ENCODE data around the gene MED4. TPM values are rescaled to one million over a fixed set of nuclear protein-coding genes. Genes with fewer than 3 reads are reported as not detected.

The MED4 gene
- total RNA-seq, 6 donors from 2014 or later, result 23.2 to 41.8 (median 35.5) TPM

DNA sequence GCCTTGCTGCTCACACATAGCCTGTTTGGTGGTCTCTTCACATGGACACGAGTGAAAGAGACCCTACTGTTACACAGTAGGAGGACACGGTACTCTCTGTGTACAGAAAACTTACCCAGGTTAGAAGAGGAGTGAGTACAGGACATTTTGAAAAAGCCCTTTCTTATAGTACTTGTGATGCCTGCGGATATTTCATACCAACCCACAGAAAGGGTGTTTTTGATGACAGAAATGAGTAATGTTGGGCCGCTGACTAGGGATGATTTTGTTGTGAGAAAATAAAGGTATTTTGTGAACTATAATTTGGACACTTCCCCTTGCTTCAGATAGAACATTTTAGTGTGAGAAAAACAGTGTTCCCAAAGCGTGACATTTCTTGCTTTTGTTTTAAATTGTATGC lies 39.2 kb downstream of the MED4 start:
- Histone ChIP-seq H3K4me3 (no peak overlapping the region), H3K27ac (peak overlapping the region in 1 of 4 donors; percentile 8), H3K36me3 (peaks cover 0 to 33% (median 14%) of the 10 kb centered on the region in 4 donors), H3K4me1 (no peaks in the 10 kb centered on the region), H3K27me3 (no peaks in the 10 kb centered on the region), H3K9me3 (no peaks in the 10 kb centered on the region)
- no peak for ATAC-seq (ENCODE audit: low FRiP score in 2 of 2)
- 78 to 86% methylated on average over 5 of the region's 5 CpGs for WGBS, 2 donors
- no peak for TF ChIP-seq POLR2A (IDR thresholded peaks at IDR 0.05)
- no peak for TF ChIP-seq POLR2AphosphoS5 (IDR thresholded peaks at IDR 0.05)
- TF ChIP-seq, protein P1, sequence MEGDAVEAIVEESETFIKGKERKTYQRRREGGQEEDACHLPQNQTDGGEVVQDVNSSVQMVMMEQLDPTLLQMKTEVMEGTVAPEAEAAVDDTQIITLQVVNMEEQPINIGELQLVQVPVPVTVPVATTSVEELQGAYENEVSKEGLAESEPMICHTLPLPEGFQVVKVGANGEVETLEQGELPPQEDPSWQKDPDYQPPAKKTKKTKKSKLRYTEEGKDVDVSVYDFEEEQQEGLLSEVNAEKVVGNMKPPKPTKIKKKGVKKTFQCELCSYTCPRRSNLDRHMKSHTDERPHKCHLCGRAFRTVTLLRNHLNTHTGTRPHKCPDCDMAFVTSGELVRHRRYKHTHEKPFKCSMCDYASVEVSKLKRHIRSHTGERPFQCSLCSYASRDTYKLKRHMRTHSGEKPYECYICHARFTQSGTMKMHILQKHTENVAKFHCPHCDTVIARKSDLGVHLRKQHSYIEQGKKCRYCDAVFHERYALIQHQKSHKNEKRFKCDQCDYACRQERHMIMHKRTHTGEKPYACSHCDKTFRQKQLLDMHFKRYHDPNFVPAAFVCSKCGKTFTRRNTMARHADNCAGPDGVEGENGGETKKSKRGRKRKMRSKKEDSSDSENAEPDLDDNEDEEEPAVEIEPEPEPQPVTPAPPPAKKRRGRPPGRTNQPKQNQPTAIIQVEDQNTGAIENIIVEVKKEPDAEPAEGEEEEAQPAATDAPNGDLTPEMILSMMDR (IDR thresholded peaks at IDR 0.05), result no peak
- TF ChIP-seq EP300 (IDR thresholded peaks at IDR 0.05), result no peak
- DNase-seq, result no peak

DNA sequence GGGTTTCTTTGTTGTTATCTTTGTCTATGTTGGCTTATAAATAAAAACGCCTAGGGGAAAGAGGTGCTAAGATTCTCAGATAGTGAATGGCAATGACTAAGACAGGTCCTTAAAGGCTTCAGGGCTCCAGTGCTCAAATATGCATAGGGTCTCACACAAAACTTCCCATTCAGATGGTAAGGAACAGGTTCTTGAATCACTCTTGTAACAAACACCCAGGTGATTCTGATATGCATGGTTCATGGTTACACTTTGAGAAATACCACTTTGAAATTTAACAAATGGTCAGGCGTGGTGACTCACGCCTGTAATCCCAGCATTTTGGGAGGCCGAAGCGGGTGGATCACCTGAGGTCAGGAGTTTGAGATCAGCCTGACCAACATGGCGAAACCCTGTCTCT lies 40.3 kb downstream of the MED4 start:
- Histone ChIP-seq H3K27me3 (no peaks in the 10 kb centered on the region), H3K36me3 (peaks cover 0 to 43% (median 16%) of the 10 kb centered on the region in 4 donors), H3K4me1 (no peaks in the 10 kb centered on the region), H3K4me3 (no peak overlapping the region), H3K27ac (peak overlapping the region in 1 of 4 donors; percentile 17), H3K9me3 (no peaks in the 10 kb centered on the region)
- TF ChIP-seq EP300 (IDR thresholded peaks at IDR 0.05) (no peak), POLR2A (IDR thresholded peaks at IDR 0.05) (no peak), POLR2AphosphoS5 (IDR thresholded peaks at IDR 0.05) (no peak)
- TF ChIP-seq, protein P1 (IDR thresholded peaks at IDR 0.05), result no peak
- no peak for ATAC-seq (ENCODE audit: low FRiP score in 2 of 2)
- 88 to 94% methylated on average over 6 of the region's 6 CpGs for WGBS, 2 donors
- no peak for DNase-seq

DNA sequence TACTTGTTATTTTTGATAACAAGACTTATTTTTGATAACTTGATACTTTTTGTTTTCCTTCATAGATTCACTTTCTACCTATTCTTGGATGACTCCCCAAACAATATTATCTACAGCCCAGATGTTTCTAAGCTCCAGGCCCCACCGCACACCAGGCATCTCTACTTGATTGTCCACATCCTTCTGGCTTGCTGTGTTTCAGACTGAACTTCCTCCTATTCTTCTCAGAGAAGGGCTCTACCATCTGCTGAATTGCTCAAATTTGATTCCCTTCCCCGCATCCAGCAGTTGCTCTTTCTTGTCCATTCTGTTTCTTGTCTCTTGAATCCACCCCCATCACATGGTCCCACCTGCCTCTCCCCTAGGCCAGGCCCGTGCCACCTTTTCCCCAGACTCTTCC lies 44.4 kb downstream of the MED4 start:
- H3K9me3 ChIP-seq, result no peaks in the 10 kb centered on the region
- no peaks in the 10 kb centered on the region for H3K4me1 ChIP-seq
- TF ChIP-seq, protein P1 (IDR thresholded peaks at IDR 0.05), result no peak
- TF ChIP-seq POLR2AphosphoS5 (IDR thresholded peaks at IDR 0.05) (no peak), POLR2A (IDR thresholded peaks at IDR 0.05) (no peak), EP300 (IDR thresholded peaks at IDR 0.05) (no peak)
- no peak for DNase-seq
- H3K27ac ChIP-seq, result no peak overlapping the region
- WGBS, 2 donors, result 72 to 85% methylated on average over 3 of the region's 3 CpGs
- no peaks in the 10 kb centered on the region for H3K27me3 ChIP-seq
- peaks cover 0 to 69% (median 26%) of the 10 kb centered on the region in 4 donors for H3K36me3 ChIP-seq
- ATAC-seq (ENCODE audit: low FRiP score in 2 of 2), result no peak
- no peak overlapping the region for H3K4me3 ChIP-seq

DNA sequence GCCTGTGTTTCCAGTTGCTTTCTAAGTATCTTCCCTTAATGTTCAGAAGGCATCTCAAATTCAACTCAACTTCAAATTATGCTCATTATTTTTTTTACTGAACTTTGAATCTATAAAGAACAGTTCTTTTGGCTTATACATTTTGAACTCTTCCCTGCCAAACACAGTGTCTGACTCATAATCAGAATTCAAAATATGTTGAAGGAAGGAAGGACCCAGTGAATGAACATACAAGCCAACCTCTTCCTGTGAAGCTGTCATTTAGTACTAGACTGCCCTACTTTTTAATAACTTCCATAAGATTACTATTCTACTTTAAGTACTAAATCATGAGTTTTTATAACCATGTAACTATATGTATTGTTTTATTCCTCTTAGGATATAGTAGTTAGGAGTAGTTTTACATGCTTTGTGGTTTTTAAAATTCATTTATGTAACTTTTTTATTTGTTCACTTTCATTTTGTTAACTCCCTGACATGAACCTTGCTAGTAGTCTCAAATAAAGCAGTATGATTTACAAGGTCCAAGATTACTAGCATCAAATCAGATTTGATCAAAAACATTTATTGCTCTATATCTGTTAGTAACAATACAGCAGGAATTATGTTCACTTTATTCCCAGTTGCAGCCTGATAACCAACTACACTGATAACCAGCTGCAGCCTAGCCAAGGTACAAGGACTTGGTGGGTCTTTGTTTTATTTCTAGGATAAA lies 51.0 kb downstream of the MED4 start:
- Histone ChIP-seq H3K27me3 (no peaks in the 10 kb centered on the region), H3K27ac (no peak overlapping the region), H3K4me1 (peaks cover 0 to under 1% (median 0%) of the 10 kb centered on the region in 4 donors), H3K36me3 (peaks cover 0 to 35% (median 13%) of the 10 kb centered on the region in 4 donors), H3K4me3 (no peak overlapping the region), H3K9me3 (no peaks in the 10 kb centered on the region)
- ATAC-seq (ENCODE audit: low FRiP score in 2 of 2), result no peak
- no peak for DNase-seq
- no peak for TF ChIP-seq EP300 (IDR thresholded peaks at IDR 0.05)
- TF ChIP-seq, protein P1 (IDR thresholded peaks at IDR 0.05), result no peak

DNA sequence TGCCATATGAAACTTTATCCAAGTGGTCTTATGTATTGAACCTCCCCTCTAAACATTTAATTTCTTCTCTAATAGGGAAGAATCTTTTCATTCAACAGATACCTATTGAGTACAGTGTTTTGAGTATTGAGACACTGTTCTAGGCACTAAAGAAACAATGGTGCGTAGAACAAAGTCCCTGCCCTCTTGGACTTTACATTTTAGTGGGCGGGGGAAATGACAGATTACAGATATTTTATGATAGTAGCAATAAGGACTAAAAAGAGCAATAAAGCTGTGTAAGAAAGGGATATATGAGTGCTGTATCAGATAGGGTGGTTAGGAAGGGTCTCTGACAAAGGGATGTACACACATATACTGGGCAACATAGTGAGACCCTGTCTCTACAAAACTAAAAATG lies 52.0 kb downstream of the MED4 start:
- Histone ChIP-seq H3K9me3 (no peaks in the 10 kb centered on the region), H3K4me1 (peaks cover 3 to 9% (median 6%) of the 10 kb centered on the region in 4 donors), H3K27ac (no peak overlapping the region), H3K4me3 (no peak overlapping the region), H3K27me3 (no peaks in the 10 kb centered on the region), H3K36me3 (peaks cover 0 to 24% (median 9%) of the 10 kb centered on the region in 4 donors)
- DNase-seq, result no peak
- no peak for ATAC-seq (ENCODE audit: low FRiP score in 2 of 2)
- TF ChIP-seq POLR2AphosphoS5 (IDR thresholded peaks at IDR 0.05) (no peak), POLR2A (IDR thresholded peaks at IDR 0.05) (no peak), EP300 (IDR thresholded peaks at IDR 0.05) (no peak)
- TF ChIP-seq, protein P1 (IDR thresholded peaks at IDR 0.05), result no peak
- 97 to 98% methylated on average over 2 of the region's 2 CpGs for WGBS, 2 donors
